ENCODE results near the gene ST6GALNAC3.

DNA sequence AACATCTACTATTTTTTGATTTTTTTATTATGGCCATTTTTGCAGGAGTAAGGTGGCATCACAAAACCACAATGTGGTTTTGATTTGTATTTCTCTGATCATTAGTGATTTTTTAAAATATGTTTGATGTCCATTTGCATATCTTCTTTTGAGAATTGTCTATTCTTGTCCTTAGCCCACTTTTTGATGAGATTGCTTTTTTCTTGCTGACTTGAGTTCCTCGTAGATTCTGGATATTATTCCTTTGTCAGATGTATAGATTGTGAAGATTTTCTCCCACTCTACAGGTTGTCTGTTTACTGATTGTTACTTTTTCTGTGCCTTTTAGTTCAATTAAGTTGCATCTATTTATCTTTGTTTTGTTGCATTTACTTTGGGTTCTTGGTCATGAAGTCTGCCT lies 375.7 kb downstream of the ST6GALNAC3 start:
- TF ChIP-seq, protein P1, sequence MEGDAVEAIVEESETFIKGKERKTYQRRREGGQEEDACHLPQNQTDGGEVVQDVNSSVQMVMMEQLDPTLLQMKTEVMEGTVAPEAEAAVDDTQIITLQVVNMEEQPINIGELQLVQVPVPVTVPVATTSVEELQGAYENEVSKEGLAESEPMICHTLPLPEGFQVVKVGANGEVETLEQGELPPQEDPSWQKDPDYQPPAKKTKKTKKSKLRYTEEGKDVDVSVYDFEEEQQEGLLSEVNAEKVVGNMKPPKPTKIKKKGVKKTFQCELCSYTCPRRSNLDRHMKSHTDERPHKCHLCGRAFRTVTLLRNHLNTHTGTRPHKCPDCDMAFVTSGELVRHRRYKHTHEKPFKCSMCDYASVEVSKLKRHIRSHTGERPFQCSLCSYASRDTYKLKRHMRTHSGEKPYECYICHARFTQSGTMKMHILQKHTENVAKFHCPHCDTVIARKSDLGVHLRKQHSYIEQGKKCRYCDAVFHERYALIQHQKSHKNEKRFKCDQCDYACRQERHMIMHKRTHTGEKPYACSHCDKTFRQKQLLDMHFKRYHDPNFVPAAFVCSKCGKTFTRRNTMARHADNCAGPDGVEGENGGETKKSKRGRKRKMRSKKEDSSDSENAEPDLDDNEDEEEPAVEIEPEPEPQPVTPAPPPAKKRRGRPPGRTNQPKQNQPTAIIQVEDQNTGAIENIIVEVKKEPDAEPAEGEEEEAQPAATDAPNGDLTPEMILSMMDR (IDR thresholded peaks at IDR 0.05), result no peak
- no peak for TF ChIP-seq POLR2A (IDR thresholded peaks at IDR 0.05)
